ENCODE results near the gene FARS2. TPM values are rescaled to one million over a fixed set of nuclear protein-coding genes. Genes with fewer than 3 reads are reported as not detected.

The FARS2 gene
- total and polyA plus RNA-seq, 9 of the 15 experiments (the other 6 are each of a cell fraction or from before 2014, with no cell fraction given), result 16.5 to 62.2 (median 27.0) TPM

DNA sequence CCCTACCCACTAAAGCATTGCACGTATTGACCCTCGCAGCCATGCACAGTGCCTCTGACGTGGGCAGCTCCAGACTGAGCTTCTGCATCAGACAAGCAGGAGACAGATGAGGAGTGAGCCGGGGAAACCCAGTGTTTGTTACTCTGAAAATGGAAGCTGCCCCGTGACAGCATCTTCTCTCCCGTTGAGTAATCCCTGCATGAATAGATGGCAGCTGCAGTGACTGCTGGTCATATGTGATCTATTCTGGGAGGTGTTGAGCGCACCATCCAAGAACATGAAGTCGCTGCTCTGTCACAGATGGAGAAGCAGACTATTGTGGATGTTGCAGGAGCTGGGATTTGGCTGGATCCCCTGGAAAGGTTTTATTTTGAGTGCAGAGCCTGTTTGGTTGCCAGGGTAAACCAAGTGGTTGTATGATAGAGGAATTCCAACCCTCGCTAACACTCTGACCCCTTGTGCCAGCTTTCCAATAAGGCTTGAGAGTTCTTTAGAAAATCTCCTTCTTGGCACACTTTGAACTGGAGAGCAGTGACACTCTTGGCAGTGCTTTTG is 503.2 kb downstream of the FARS2 start:
- H3K9ac ChIP-seq (ENCODE audit: insufficient read depth in 1 of 2, low read depth in 2 of 2, low read length in 2 of 2), result no peak overlapping the region
- no peak overlapping the region for H2AFZ ChIP-seq (ENCODE audit: low read depth, low read length)
- H3K36me3 ChIP-seq (ENCODE audit: control insufficient read depth, insufficient read depth, low read length), result no peaks in the 10 kb centered on the region
- H3K9me1 ChIP-seq (ENCODE audit: control insufficient read depth, insufficient read depth, low read length), result no peaks in the 10 kb centered on the region
- DNase-seq (ENCODE audit: extremely low read depth in 1 of 4, low spot score in 3 of 4), result no peak
- no peak for ATAC-seq
- H3K9me3 ChIP-seq (replicated peaks; ENCODE audit: control insufficient read depth, insufficient read depth, low read depth, low read length), result no peaks in the 10 kb centered on the region; the same call in 1 of the 2 replicates
- no peak overlapping the region for H3K4me2 ChIP-seq (ENCODE audit: insufficient read depth, low read length)
- no peak overlapping the region for H3K27ac ChIP-seq (ENCODE audit: extremely low read depth, low read depth, low read length)
- H3K27me3 ChIP-seq (ENCODE audit: control insufficient read depth in 2 of 2, insufficient read depth in 2 of 2, low read length in 2 of 2), result peaks cover 0 to 22% of the 10 kb centered on the region in 2 experiments; a peak in 1 of 5 replicates
- POLR2A ChIA-PET, result interaction anchor here (1.0 to 1.2 kb wide), 2 partner anchors 34 to 36 kb away, joined by 3 to 5 read pairs; no protein-coding TSS in a partner anchor
- in situ Hi-C loops (cut with MboI), result no loop called here
- no peaks in the 10 kb centered on the region for H4K20me1 ChIP-seq (replicated peaks; ENCODE audit: control insufficient read depth, insufficient read depth, low read length)
- no peaks in the 10 kb centered on the region for H3K4me1 ChIP-seq (replicated peaks in 1 of 2; ENCODE audit: control insufficient read depth in 2 of 2, insufficient read depth in 2 of 2, low read length in 2 of 2)
- no peak for FAIRE-seq
- no peak overlapping the region for H3K4me3 ChIP-seq
- CTCF ChIA-PET (ENCODE audit: low intra/inter-chr PET ratio), result no interaction called here
- no peaks in the 10 kb centered on the region for H3K79me2 ChIP-seq (ENCODE audit: control insufficient read depth, insufficient read depth, low read length)
- BruUV-seq (replicated peaks), result no TSS peak
- intact Hi-C loops (cut with micrococcal nuclease), result loop anchor here (10.0 kb wide), 1 partner anchor 290 kb away; no protein-coding TSS in a partner anchor
- 1% methylated on average over 9 of the region's 9 CpGs for WGBS (ENCODE audit: insufficient coverage, low coverage, missing lambda C conversion rate)
- TF ChIP-seq HIVEP1 (CRISPR knock-in tag; IDR thresholded peaks at IDR 0.05) (no peak), ZNF324 (CRISPR knock-in tag; IDR thresholded peaks at IDR 0.05) (no peak), CHD7 (IDR thresholded peaks at IDR 0.05; ENCODE audit: low read depth, low read length) (no peak), RBM34 (IDR thresholded peaks at IDR 0.05; ENCODE audit: borderline replicate concordance, insufficient read depth, low read length) (no peak), MYNN (IDR thresholded peaks at IDR 0.05) (no peak), MYNN (CRISPR knock-in tag; IDR thresholded peaks at IDR 0.05) (no peak), RFX7 (CRISPR knock-in tag; IDR thresholded peaks at IDR 0.05) (no peak), TFAP4 (CRISPR knock-in tag; IDR thresholded peaks at IDR 0.05; ENCODE audit: borderline replicate concordance) (no peak), ZNF282 (CRISPR knock-in tag; IDR thresholded peaks at IDR 0.05) (no peak), SMARCE1 (IDR thresholded peaks at IDR 0.05) (no peak), SIN3A (IDR thresholded peaks at IDR 0.05; ENCODE audit: borderline replicate concordance in 2 of 2, control insufficient read depth in 1 of 2, low read depth in 2 of 2, low read length in 2 of 2) (no peak), NFIC (IDR thresholded peaks at IDR 0.05) (no peak)
